Muscle of back (tissue), 11 donors: ENCODE measurements around the gene IL4R. TPM values are rescaled to one million over a fixed set of nuclear protein-coding genes. Genes with fewer than 3 reads are reported as not detected.
"Not testable (repeated sequence)": the region's sequence is repeated elsewhere in the genome, so short reads cannot be mapped to it uniquely, and the experiment has no call there.

Experiments
- DNase-seq, 3 donors: peaks; one replicate each; pipeline versions ENCODE4 v3.0.0 to v3.0.0-alpha.2; 2013
- polyA plus RNA-seq, 10 donors: library from polyadenylated mRNA; unstranded; fragments of 120-200 nt; gene quantifications; one replicate each; pipeline ENCODE4 v1.2.1, GENCODE V29; 2013; ENCODE audit not compliant: insufficient read length in 10 of 10

Gene IL4R
- polyA plus RNA-seq, 10 donors = 10.5 to 18.5 (median 13.2) TPM

GRCh38 chr16:27329376-27330079, 15.8 kb downstream of the IL4R start:
- DNase-seq = not testable (repeated sequence)

- DNase-seq = peak; percentile 54 to 78 (median 73)
Observed at GRCh38 chr16:27330542-27330941, 16.8 kb downstream of the IL4R start.

GRCh38 chr16:27332105-27332504, 18.3 kb downstream of the IL4R start:
- DNase-seq = no peak

DNA sequence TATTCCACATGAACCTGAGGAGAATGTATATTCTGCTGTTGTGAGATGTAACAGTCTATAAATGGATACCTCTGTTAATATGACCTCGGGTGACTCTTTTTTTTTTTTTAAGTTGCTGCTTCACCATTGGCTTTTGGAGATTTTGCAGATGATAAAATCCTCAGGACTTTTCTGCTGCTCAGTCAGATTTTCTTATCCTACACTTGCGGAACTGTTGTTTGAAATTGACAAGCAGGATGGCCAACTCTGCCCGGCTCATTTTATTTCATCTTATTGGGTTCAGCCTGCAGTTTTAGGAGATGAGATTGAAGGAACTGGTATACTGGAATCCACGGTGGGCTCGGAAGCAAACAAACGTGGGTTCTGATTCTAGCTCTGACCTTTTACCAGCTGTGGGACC, 19.3 kb downstream of the IL4R start:
- DNase-seq = no peak

DNA sequence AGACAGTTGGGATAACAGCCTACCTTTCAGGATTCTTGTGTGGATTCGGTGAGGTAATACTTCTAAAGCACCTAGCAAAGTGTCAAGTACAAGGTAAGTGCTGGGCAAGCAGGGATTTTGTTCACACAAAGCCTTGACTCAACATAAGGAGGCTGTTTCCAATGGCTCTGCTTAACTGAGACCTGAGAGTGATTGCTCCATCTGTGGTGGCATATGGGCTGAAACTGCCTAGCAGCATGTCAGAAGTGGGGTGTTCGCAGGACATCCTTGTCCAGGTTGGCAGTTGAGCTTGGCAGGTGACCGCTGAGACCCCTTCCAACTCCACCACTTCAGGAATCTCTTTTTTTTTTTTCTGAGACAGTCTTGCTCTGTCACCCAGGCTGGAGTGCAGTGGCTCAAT, 19.8 kb downstream of the IL4R start:
- no peak for DNase-seq

- DNase-seq = no peak
Observed at GRCh38 chr16:27334192-27334764, 20.5 kb downstream of the IL4R start.

DNA sequence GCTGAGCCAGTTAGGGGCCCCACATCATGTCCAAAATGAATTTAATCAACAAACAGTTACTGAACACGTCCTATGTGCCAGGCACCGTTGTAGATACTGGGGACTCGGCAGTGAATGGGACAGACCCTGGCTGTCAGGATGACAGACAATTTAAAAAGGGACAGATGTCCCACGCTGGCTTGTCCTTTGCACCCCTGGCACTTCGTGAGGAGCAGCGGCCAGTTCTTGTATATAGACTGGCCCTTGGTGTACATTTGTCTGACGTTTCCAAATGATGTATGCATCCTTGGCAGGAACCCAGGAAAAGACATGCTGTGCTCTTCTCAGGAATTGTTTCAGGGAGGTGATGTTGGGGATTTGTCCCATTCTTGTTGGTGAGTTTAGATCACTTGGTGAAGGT, 21.1 kb downstream of the IL4R start:
- no peak for DNase-seq

DNA sequence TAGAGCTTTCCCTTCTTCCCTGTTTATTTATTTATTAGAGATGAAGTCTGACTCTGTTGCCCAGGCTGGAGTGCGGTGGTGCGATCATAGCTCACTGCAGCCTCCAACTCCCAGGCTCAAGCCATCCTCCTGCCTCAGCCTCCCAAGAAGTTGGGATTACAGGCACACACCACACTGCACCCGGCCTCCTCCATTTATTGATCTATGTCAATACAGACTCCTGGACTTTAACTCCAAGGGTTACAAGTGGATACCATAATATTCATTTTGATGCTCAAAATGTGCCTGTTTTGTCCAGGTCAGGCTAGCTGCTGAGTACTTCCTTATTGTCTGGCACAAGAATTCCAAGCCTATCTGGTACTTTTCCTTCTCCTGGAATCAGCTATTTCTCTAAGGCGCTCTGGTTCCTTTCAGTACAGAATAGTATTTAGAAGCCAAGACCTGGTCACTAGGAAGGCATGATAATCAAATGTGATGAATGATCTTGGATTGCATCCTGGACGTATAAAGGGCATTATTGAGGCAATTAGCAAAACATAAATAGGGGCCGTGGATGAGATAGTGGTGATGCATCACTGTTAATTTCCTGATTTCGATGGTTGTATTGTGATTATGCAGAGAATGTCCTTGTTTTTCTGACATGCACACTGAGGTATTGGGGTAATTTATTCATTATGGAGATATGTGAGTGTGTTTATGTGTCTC, 21.7 kb downstream of the IL4R start:
- no peak for DNase-seq

GRCh38 chr16:27337024-27337423, 23.2 kb downstream of the IL4R start:
- no peak for DNase-seq

DNA sequence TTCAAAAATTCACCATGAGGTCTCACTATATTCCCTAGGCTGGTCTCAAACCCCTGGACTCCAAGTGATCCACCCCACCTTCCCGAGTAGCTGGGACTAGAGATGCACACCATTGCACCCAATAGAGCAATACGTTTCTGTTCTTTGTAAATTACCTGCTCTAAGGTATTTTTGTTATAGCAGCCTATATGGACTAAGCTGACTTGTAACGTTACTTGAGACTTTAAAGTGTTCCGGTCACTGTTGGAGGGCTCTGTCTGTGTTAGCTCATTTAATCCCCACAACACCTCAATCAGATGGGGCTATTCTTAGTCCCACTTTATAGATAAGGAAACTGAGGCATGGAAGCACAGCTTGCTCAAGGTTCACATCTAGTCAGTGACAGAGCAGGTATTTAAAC, 25.4 kb downstream of the IL4R start:
- DNase-seq = no peak

DNA sequence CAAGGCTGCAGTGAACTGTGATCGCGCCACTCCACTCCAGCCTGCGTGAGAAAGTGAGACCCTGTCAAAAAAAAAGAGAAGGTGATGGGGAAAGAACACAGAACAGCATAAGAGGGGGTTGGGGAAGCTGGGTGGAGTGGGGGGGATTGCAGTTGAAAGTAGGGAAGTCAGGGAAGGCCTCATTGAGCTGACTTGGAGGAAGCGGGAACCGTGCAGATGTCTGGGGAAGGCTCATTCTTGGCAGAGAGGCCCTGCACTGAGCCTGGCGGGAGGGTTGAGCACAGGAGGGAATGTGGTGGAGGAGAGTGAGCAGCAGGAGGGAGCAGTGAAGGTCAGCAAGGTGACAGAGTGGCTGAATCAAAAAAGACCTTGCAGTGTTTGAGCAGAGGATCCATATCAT, 26.9 kb downstream of the IL4R start:
- no peak for DNase-seq

DNA sequence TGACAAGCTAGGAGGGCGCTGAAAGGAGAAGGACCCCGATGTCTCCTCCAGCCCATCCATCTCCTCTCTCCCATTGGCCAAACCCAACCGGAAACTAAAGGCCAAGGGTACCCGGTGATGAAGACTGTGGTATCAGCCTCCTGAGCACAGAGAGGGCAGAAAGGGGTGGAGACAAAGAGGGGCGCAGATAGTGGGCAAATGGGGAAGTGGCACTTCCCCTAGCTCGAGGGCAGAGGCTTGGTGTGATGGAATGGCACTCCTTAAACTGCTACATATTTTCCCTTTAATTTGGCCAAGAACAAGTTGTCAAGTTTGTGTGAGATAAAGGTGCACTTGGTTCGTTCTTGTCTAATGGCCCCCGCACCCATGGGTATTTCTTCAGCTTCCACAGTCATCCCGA, 27.8 kb downstream of the IL4R start:
- DNase-seq = no peak

GRCh38 chr16:27341971-27342370, 28.2 kb downstream of the IL4R start:
- no peak for DNase-seq

DNA sequence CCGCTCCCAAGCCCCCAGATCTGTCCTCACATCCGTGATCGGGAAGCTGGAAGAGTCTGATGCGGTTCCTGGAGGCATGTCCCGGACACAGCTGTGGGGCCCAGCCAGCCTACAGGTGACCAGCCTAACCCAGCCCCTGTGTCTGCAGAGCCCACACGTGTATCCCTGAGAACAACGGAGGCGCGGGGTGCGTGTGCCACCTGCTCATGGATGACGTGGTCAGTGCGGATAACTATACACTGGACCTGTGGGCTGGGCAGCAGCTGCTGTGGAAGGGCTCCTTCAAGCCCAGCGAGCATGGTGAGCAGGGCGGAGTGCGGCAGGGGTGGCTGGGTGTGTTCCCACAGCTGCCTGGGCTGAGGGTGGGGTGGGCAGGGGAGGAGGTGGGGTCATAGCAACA, 30.9 kb downstream of the IL4R start:
- DNase-seq = peak in 1 of 3 donors; percentile 42

- DNase-seq = no peak
Observed at GRCh38 chr16:27345201-27345600, 31.4 kb downstream of the IL4R start.

DNA sequence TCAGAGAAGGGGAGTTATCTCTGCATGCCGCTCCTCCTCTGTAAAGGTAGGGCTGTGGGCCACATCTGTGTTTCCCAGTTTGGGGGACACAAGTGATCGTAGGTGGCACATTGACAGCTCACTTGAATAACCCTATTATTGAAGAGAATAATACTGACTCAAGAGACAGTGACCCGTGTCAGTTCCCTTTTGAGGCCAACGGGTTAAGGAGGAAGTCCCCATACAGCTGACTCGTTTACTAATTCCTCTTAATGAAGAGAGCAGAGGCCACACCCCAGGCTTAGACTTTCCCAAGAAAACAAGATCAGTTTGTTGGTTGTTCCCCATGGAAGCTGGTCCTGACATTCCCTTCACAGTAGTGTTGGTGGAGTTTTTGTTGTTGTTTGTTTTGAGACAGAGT, 33.0 kb downstream of the IL4R start:
- no peak for DNase-seq

DNA sequence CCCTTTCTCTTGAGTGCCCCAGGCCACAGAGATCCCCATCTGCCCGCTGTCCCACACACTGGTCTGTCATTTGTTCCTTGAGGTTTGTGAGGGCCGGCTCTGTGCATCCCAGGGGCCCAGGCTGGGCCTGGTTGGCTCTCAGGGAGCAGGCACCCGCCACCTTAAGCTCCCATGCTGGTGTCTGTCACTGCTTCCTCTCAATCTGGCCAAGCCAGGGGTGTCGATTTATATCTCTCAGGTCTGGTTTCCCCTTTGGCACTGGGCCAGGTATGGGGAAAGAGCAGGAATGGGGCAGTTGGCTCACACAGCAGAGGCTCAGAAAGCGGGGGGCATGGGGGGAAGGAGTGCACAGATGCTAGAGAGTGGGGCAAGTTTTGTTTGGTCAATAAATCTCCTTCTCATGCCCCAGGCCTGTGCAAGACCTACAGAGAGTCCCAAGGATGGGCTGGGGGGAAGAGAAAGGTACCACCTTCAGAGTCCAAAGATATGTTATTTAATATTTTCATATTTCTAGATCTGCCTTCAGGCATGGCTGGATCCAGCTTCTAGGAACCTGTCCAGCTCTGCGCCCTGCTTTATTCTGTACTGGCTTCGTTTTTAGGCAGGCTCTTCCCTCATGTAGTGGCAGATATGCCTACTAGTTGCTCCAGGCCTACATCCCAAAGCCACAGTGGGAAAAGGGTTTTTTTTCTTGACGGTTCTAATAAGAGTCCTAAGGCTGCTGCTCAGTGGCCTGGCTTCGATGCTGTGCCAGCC, 34.3 kb downstream of the IL4R start:
- DNase-seq = no peak

DNA sequence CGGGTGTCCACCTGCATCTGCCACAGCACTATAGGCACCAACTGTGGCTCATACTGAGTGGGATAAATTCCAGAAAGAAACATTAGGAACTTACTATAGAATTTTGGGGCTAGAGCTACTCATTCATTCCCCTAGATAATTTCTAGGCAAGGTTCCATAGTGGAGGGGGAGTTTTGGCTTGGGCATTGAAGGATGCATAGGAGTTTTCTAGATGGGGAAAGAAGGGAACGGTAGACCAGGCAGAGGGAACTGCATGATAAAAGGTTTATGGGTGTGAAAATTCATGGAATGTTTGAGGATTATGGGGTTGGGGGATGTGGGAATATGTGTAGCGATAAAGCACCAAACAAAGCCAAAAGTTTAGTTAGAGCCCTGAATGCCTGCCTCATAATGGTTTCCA, 35.5 kb downstream of the IL4R start:
- DNase-seq = no peak

DNA sequence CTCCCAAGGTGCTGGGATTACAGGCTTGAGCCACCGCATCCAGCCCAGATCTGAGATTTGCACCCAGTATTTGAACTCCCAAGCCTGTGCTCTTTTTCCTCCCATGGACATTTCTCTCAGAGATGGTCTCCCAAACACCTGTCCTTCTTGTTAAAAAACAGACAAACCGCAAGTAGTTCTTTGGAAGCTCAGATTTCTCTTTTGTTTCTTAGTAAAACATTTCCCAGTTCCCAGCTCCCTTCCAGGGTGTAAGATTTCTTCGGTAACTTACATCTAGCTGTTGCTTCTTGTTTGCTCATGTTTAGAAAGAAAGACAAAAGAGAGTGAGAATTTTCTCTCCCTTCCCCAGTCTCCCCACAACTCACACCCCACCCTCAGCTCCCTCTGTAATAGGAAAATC, 36.2 kb downstream of the IL4R start:
- DNase-seq = no peak

DNA sequence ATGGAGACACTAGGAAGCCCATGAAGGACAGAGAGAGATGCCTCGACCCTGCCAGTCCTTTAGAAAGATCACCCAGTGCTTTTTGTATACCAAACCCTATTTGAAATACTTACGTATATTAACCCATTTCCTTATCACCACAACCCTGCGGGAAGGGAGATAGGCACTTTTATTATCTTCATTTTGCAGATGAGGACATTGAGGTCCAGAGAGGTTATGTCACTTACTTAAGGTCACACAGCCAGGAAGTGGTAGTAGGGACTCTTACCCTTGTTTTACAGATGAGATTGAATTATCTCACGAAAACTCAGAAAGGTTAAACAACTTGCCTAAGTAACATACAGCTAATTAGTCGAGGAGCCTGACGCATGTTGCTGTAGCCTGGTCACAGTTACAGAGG, 38.2 kb downstream of the IL4R start:
- DNase-seq = no peak

- no peak for DNase-seq
Observed at GRCh38 chr16:27353853-27354252, 40.1 kb downstream of the IL4R start.

GRCh38 chr16:27355610-27356009, 41.8 kb downstream of the IL4R start:
- no peak for DNase-seq

DNA sequence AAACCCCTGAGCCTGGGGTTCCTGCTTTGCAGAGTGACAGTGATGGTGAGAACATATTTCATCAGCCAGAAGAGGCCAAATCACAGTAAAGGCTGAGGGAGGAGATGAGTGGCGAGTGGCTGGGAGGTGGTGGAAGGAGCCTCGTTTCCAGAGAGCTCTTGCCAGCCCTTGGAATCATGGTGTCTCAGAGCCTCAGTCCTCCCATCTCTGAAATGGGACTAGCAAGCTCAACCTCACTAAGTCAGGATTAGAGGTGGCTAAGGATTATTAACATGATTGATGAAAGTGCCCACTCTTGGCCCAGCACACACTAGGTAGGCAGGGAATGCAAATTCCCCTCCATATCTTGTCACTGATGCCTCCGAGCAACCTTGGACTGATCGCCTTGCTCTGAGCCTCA, 43.0 kb downstream of the IL4R start:
- no peak for DNase-seq
